GM18502 (cell line): ENCODE data around the gene PLPPR1.
"Not testable (repeated sequence)": the region's sequence is repeated elsewhere in the genome, so short reads cannot be mapped to it uniquely, and the experiment has no call there.

Experiments used
- ATAC-seq: cut with Tn5 transposase; IDR thresholded peaks from one replicate; pipeline ENCODE4 v1.9.1; 2021; ENCODE audit warnings: mild to moderate bottlenecking; ENCODE audit not compliant: unreplicated experiment, poor library complexity

The PLPPR1 gene

DNA sequence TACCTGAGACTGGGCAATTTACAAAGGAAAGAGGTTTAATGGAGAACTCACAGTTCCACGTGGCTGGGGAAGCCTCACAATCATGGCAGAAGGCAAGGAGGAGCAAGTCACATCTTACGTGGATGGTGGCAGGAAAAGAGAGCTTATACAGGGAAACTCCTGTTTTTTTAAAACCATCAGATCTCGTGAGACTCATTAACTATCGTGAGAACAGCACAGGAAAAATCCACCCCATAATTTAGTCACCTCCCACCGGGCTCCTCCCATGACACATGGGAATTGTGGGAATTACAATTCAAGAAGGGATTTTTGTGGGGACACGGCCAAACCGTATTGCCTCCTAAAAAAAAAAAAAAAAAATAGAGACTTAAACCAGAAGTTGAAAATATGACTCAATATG lies 11.1 kb downstream of the PLPPR1 start:
- ATAC-seq, result not testable (repeated sequence)

DNA sequence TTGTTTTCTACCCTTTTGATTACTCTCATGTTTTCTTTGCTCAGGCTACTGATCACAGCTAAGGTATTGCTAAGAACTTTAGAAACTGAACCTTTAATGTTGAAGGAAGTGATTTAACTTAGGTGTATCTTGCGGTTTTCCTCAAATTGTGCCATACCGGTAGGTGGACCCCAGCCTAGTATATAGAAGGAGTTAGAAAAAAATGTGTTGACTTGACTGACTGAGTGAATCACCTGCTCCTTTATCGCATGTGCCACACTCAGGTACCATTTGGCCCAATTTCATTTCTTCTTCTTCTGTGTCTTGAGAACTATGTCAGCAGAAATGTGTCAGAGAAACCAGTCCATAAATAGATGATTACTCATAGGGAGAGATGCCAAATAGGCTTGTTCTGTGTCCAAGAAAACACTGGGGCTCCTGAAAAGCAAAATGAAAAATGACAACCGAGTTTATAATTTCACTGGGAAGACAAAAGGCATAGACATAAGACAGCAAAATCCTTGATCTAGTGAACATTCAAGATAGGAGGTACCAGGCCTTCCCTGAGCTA lies 19.4 kb downstream of the PLPPR1 start:
- ATAC-seq, result no peak

DNA sequence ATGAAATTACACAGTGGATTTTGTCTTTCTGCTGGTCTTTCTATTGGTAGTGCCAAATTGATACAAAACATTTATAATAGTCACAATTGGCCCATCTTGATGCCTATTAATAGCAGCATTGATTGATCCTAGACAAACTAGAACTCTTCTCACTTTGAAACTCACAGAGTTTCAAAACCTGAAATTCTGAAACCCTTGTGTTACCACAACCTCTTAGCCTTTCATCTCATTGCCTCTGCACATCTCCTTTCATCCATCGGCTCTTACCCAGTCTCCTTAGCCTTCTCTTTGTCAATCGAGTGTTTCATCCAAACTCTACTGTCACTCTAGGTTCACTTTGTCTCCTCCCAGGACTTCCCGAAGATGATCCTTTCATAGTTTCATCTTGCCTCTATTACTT lies 22.1 kb downstream of the PLPPR1 start:
- ATAC-seq, result no peak

DNA sequence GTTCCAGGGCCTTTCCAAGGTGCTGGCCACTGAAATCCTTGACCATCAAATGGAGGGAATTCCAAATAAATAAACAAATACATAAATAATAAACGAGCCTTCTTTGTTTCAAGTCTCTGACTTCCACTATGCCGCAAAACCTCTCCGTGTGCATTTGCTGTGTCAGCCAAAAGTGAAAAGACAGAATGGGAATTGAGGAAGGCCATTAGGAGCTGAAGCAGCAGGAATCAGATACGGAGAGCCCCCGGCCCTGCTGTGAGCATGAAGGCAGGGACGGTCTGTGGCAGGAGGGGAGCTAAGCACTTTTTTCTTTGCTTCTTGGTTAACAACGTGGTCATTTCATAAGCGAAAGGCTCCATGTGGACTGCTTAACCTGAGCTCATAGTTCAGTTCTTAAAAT lies 26.1 kb downstream of the PLPPR1 start:
- no peak for ATAC-seq

DNA sequence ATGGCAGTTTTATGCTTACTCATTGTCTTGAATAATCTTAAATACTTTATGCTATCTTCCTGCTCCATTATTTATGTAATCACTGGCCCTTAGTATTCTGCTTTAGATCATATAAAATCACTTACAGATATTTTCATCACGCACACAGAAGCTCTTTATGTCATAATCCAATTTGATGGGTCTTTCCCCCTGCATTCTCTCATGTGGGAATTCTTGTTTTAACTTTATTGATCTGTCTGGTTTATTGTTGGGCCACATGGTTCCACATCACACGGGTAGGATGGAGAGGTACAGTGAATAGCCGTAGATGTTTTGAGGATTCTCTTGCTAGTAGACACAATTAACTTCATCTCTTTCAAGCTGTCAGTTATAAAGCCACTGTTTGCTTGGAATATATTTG lies 27.0 kb downstream of the PLPPR1 start:
- no peak for ATAC-seq

DNA sequence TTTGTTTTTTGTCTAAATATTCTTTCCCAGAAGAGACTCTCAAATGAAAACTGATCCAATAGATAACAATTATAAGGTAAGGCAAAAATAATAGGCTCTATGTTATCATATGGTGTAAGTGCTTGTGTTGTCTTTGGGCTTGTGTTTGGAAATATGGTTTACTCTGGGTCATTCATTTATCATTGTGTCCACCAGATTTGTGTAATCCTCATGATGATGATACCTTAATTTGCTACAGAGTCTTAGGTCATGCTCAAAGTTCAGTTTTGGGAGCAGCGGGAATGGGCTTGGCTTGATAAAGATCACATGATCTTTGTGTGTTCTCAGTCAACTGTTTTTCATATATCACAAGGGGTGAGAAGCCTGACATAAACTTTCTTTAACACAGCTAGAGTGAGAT lies 34.2 kb downstream of the PLPPR1 start:
- no peak for ATAC-seq

DNA sequence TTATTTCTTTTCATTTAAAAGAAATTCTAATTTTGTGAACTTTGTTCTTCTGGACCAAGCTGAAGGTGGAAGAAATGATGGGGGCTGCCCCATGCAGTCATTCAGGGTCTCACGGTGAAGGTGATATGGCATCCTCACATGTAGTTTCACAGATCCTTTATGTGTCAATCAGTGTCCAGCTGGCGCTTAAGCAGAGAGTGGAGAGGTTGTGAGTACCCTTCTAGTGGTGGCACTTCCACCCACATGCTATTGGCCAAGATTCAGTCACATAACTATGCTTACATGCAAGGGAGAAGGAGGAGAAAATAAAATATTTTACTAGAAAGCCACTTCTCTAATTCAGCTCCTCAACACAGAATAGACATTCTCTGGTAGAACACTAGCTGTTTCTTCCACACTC lies 34.7 kb downstream of the PLPPR1 start:
- ATAC-seq, result no peak

DNA sequence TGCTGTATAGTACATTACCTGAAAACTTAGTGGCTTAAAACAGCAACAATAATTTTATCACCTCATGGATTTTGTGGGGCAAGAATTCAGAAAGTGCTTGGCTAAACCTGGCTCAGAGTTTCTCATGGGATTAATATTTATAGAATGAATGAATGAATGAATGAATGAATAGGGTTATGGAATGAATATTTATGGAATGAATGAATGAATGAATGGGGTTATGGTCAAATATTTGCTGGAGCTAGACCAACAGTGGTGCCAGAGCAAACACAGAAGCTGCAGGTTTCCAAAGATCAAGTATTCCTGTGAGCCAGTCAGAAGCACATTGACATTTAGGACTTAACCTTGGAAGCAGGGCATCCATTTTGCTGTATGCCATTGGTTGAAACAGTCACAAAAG lies 35.7 kb downstream of the PLPPR1 start:
- ATAC-seq, result no peak

DNA sequence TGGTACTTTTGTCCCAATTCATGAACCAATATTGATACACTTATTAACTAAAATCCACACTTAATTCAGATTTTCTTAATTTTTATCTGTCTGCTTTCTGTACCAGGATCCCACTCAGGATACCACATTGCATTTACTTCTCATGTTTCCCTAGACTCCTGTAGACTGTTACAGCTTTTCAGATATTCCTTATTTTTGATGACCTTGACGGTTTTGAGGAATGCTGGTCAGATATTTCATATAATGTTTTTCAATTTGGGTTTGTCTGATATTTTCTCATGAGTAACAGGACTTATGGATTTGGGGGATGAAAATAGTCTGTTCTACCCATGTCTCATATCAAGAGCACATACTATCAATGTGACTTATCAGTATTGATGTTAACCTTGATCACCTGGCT lies 37.4 kb downstream of the PLPPR1 start:
- ATAC-seq, result no peak

- no peak for ATAC-seq
Observed at GRCh38 chr9:101068696-101069095, 40.2 kb downstream of the PLPPR1 start.

DNA sequence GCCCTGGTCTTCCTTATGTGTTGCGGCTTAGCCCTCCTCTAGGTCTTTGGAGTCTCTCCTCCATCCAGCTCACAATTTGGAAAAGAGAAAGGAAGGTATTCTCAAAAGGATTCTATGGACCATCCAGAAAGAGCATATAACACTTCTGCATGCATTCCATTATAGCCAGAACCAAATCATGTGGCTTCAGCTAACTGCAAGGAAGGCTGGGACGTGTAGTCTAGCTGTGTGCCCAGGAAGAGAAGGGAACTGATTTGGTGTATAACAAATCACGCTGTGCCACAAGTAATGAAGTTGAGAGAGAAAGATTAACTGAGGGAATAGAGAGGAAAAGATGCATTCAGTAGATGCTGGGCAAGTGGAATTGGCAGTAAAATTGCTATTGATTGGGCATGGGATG lies 43.7 kb downstream of the PLPPR1 start:
- no peak for ATAC-seq

DNA sequence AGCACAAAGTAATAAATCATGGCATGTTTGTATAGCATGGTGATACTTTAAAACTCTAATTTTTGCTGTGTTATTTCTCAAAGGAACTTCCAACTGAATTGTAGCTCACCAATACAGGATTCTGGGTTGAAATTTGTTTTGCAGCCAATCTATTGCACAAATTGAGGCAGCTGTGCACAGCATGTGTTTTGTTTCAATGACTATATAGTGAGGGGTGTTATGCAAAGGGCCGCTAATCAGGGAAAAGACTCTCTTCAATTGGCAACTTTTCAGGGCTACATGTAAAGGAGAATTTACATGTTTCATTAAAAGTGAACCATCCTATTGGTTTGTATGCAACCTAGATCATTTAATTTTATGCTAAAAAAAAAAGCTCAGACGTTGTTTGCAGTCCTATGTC lies 44.6 kb downstream of the PLPPR1 start:
- ATAC-seq, result no peak

GRCh38 chr9:101081641-101082040 lies 53.1 kb downstream of the PLPPR1 start:
- ATAC-seq, result no peak

GRCh38 chr9:101083448-101084202 lies 55.1 kb downstream of the PLPPR1 start:
- no peak for ATAC-seq

DNA sequence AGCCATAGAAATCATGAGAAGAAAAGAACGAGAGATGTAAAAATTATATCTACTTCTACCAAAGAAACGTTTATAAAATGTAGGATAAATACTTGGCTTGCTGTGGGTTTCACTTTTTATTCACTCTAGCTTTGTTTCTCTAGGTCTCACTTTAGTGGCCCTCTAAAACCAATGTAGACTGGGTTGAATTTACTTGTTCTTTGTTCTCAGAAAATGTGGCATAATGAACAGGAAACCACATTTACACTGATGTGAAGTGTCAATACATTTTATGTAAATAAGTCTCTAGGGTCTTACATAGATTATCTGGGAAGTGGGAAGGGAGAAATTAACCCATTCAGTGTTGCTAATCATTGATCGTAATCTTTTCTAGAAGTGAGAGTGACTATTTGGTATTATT lies 58.9 kb downstream of the PLPPR1 start:
- no peak for ATAC-seq

DNA sequence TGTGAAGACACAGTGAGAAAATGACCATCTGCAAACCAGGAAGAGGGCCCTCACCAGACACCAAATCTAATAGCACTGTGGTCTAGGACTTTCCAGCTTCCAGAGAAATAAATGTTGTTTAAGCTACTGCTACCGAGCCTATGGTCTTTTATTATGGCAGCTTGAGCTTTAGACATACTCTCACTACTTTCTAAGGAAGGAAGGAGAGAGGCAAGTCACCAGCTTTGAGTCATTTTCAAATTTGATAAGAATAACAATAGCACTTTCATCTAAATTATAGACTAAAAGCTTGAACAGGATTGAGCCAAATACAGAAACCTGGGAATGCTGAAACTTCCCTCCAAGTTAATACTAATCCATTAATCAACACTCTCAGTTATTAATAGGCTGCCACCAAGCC lies 64.4 kb downstream of the PLPPR1 start:
- no peak for ATAC-seq

DNA sequence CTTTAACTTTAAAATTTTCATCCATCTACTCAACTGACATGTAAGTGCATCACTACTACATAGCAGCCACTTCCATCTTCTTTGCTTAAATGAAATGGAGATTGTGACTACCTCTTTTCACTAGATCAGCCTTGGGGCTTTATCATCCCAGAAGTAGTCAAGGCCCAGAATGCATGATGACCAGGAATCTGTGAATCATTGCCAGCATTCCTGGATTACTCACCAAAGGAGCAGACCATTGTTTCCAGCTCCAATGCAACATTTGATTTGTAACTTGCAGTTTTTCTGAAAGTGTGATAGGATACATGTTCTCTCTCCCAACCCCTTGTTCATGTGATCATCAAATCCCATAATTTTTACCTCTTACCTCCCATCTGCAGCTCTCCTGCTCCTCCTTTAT lies 65.1 kb downstream of the PLPPR1 start:
- ATAC-seq, result no peak

- no peak for ATAC-seq
Observed at GRCh38 chr9:101094686-101095085, 66.2 kb downstream of the PLPPR1 start.

- ATAC-seq, result no peak
Observed at GRCh38 chr9:101097210-101097609, 68.7 kb downstream of the PLPPR1 start.

- ATAC-seq, result no peak
Observed at GRCh38 chr9:101098392-101098791, 69.9 kb downstream of the PLPPR1 start.

DNA sequence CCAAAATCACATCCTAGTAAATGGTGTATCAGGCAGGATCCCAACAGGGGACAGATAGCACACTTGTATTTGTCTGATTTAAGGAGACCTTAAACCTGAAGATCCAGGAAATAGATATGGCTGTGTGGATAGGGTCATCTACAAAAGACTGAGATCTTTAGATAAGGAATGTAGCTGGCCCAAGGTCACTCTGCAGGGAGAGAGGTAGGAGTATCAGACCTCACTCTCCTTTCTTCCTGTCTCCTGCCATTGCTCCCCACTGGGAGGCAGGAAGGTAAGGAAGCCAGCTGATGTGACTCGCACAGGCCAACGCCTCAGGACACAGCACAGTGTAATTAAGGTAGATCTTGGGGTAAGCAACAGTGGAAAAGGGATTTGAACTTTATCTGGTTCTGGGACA lies 85.8 kb downstream of the PLPPR1 start:
- ATAC-seq, result no peak

DNA sequence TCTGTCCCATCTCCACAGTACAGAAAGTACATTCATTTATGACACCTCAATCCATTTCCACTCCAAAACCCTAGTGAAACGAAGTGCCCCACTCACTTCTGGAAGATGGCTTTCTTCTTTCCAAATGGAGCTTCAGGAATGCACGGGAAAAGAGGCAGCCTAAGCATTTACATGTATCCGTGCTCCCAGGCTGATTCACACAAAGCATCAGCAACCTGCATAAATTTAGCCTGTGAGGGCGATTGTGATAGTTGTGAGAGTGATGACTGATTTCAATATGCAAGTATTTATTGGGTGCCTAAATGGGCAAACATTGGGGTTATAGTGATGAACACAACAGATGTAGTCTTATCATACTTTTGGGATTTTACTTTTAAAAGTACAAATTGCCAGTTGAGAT lies 86.6 kb downstream of the PLPPR1 start:
- ATAC-seq, result no peak
